CD8-positive, alpha-beta memory T cell (primary cell): ENCODE results near the gene MGMT. TPM values are rescaled to one million over a fixed set of nuclear protein-coding genes. Genes with fewer than 3 reads are reported as not detected.

Source experiments
- CTCF ChIA-PET: fragments of 350-600 bp; sonication (Branson Sonifier 250); formaldehyde crosslinking; loops from one replicate; lab custom pipeline; 2021; ENCODE audit warnings: antibody characterized with exemption; lab: Charles Lee
- POLR2A ChIA-PET: fragments of 350-600 bp; sonication (Branson Sonifier 250); formaldehyde crosslinking; loops from one replicate; lab custom pipeline; 2021; ENCODE audit warnings: antibody characterized with exemption; lab: Charles Lee
- DNase-seq, 5 donors: peaks; one replicate each; pipeline versions ENCODE4 v3.0.0 to v3.0.0-alpha.2; 2020 to 2022; ENCODE audit warnings: mixed read lengths in 1 of 5
- H3K27ac ChIP-seq: one replicate; pipeline ENCODE4 v1.7.0; 2013; ENCODE audit warnings: low read depth, mild to moderate bottlenecking, low read length, moderate library complexity
- H3K27me3 ChIP-seq: 2 replicates; pipeline ENCODE4 v1.7.0; 2013; ENCODE audit warnings: low read length, mild to moderate bottlenecking; ENCODE audit not compliant: insufficient read depth, poor library complexity, severe bottlenecking
- H3K36me3 ChIP-seq: 2 replicates; pipeline ENCODE4 v1.7.0; 2013; ENCODE audit warnings: mild to moderate bottlenecking, low read length, moderate library complexity; ENCODE audit not compliant: insufficient read depth
- H3K4me1 ChIP-seq: 2 replicates; pipeline ENCODE4 v1.7.0; 2013; ENCODE audit warnings: mild to moderate bottlenecking, low read length, moderate library complexity; ENCODE audit not compliant: insufficient read depth
- H3K4me3 ChIP-seq: 2 replicates; pipeline ENCODE4 v1.7.0; 2013; ENCODE audit warnings: mild to moderate bottlenecking, low read length
- H3K9me3 ChIP-seq: 2 replicates; pipeline ENCODE4 v1.7.0; 2013; ENCODE audit warnings: mild to moderate bottlenecking, low read length
- H3K27ac Mint-ChIP-seq, 8 donors: one replicate each; pipeline ENCODE4 v1.8.0; 2020 to 2021; ENCODE audit warnings: mixed read lengths in 8 of 8, mild to moderate bottlenecking in 6 of 8, inconsistent platforms in 3 of 8, moderate library complexity in 3 of 8
- H3K27me3 Mint-ChIP-seq, 2 donors: one replicate each; pipeline ENCODE4 v1.8.0; 2020 to 2021; ENCODE audit warnings: mixed read lengths in 2 of 2, mild to moderate bottlenecking in 1 of 2, moderate library complexity in 1 of 2
- H3K36me3 Mint-ChIP-seq, 3 donors: one replicate each; pipeline ENCODE4 v1.8.0; 2020 to 2021; ENCODE audit warnings: mixed read lengths in 3 of 3, inconsistent platforms in 1 of 3, mild to moderate bottlenecking in 1 of 3
- H3K4me1 Mint-ChIP-seq, 3 donors: one replicate each; pipeline ENCODE4 v1.8.0; 2020 to 2021; ENCODE audit warnings: mixed read lengths in 3 of 3, inconsistent platforms in 1 of 3, mild to moderate bottlenecking in 1 of 3
- H3K4me3 Mint-ChIP-seq, 7 donors: one replicate each; pipeline ENCODE4 v1.8.0; 2020 to 2021; ENCODE audit warnings: mixed read lengths in 7 of 7, mild to moderate bottlenecking in 6 of 7, moderate library complexity in 4 of 7, inconsistent platforms in 2 of 7
- H3K9me3 Mint-ChIP-seq, 5 donors: one replicate each; pipeline ENCODE4 v1.8.0; 2020 to 2022; ENCODE audit warnings: mixed read lengths in 5 of 5, mild to moderate bottlenecking in 3 of 5, moderate library complexity in 2 of 5, inconsistent platforms in 1 of 5
- polyA plus RNA-seq: library from polyadenylated mRNA; unstranded; fragments of 300-500 nt; fragmentation: Illumina TruSeq; gene quantifications from one replicate; pipeline ENCODE4 v1.2.3, GENCODE V29; 2021
- total RNA-seq, 2 experiments: library from RNA; stranded (reverse); gene quantifications; one replicate each; pipeline ENCODE4 v1.2.3, GENCODE V29; 2021

Gene MGMT
- total and polyA plus RNA-seq, 3 experiments from 2014 or later, result 19.7 to 31.7 (median 22.4) TPM

- CTCF ChIA-PET, result no interaction called here
- Mint-ChIP-seq H3K4me1 (peaks cover 0 to 5% (median 3%) of the 10 kb centered on the region in 3 donors), H3K27ac (no peak overlapping the region), H3K27me3 (no peaks in the 10 kb centered on the region), H3K36me3 (peaks cover 13 to 80% (median 46%) of the 10 kb centered on the region in 3 donors), H3K9me3 (peaks cover 0 to 84% (median 0%) of the 10 kb centered on the region in 5 donors), H3K4me3 (no peak overlapping the region)
- no peaks in the 10 kb centered on the region for H3K36me3 ChIP-seq
- POLR2A ChIA-PET, result no interaction called here
- H3K9me3 ChIP-seq, result no peaks in the 10 kb centered on the region
- no peaks in the 10 kb centered on the region for H3K27me3 ChIP-seq
- DNase-seq, result no peak
- H3K27ac ChIP-seq, result no peak overlapping the region
- H3K4me1 ChIP-seq, result no peaks in the 10 kb centered on the region
- no peak overlapping the region for H3K4me3 ChIP-seq
Observed at GRCh38 chr10:129553928-129554327, 86.9 kb downstream of the MGMT start.

GRCh38 chr10:129556316-129556715, 89.3 kb downstream of the MGMT start:
- CTCF ChIA-PET, result no interaction called here
- peaks cover 11 to 73% (median 41%) of the 10 kb centered on the region in 3 donors for H3K36me3 Mint-ChIP-seq
- no peak overlapping the region for H3K27ac ChIP-seq
- H3K4me1 Mint-ChIP-seq, result peaks cover 0 to 6% (median 4%) of the 10 kb centered on the region in 3 donors
- no peaks in the 10 kb centered on the region for H3K4me1 ChIP-seq
- POLR2A ChIA-PET, result no interaction called here
- H3K9me3 ChIP-seq, result no peaks in the 10 kb centered on the region
- H3K9me3 Mint-ChIP-seq, result peaks cover 0 to 83% (median 0%) of the 10 kb centered on the region in 5 donors
- no peak overlapping the region for H3K27ac Mint-ChIP-seq
- H3K27me3 ChIP-seq, result no peaks in the 10 kb centered on the region
- no peaks in the 10 kb centered on the region for H3K36me3 ChIP-seq
- no peaks in the 10 kb centered on the region for H3K27me3 Mint-ChIP-seq
- DNase-seq, result no peak
- no peak overlapping the region for H3K4me3 Mint-ChIP-seq
- no peak overlapping the region for H3K4me3 ChIP-seq

GRCh38 chr10:129560361-129560760, 93.3 kb downstream of the MGMT start:
- no peaks in the 10 kb centered on the region for H3K36me3 ChIP-seq
- Mint-ChIP-seq H3K9me3 (peaks cover 0 to 75% (median 0%) of the 10 kb centered on the region in 5 donors), H3K27me3 (no peaks in the 10 kb centered on the region), H3K36me3 (peaks cover 5 to 67% (median 25%) of the 10 kb centered on the region in 3 donors), H3K27ac (no peak overlapping the region), H3K4me3 (no peak overlapping the region), H3K4me1 (peaks cover 3 to 10% (median 10%) of the 10 kb centered on the region in 3 donors)
- H3K4me1 ChIP-seq, result no peaks in the 10 kb centered on the region
- H3K4me3 ChIP-seq, result no peak overlapping the region
- POLR2A ChIA-PET, result no interaction called here
- no peak overlapping the region for H3K27ac ChIP-seq
- no peak for DNase-seq
- H3K9me3 ChIP-seq, result no peaks in the 10 kb centered on the region
- CTCF ChIA-PET, result no interaction called here
- no peaks in the 10 kb centered on the region for H3K27me3 ChIP-seq

DNA sequence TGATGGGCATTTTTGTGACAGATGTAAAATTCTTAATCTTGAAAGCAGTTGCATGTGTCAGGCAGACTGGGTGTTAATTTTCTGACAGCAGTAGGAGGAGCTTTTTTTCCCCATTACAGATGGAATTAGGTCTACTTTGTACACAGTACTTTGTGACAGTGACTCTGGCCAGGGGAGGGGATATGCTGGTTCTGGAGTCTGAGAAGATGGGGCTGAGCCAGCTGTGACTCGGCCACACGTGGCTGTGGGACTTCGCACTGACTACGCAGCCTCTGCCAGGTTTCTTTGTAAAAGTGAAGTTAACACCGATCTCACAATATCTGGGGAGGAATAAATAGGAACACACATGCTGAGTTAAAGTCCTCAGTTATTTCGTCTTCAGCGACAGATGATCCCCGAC, 95.4 kb downstream of the MGMT start:
- no peaks in the 10 kb centered on the region for H3K4me1 ChIP-seq
- POLR2A ChIA-PET, result no interaction called here
- no peak for DNase-seq
- H3K36me3 ChIP-seq, result no peaks in the 10 kb centered on the region
- peaks cover 0 to 73% (median 0%) of the 10 kb centered on the region in 5 donors for H3K9me3 Mint-ChIP-seq
- CTCF ChIA-PET, result no interaction called here
- no peak overlapping the region for H3K27ac ChIP-seq
- peaks cover 5 to 68% (median 26%) of the 10 kb centered on the region in 3 donors for H3K36me3 Mint-ChIP-seq
- H3K4me3 Mint-ChIP-seq, result no peak overlapping the region
- H3K27ac Mint-ChIP-seq, result no peak overlapping the region
- H3K27me3 ChIP-seq, result no peaks in the 10 kb centered on the region
- H3K27me3 Mint-ChIP-seq, result no peaks in the 10 kb centered on the region
- no peak overlapping the region for H3K4me3 ChIP-seq
- no peaks in the 10 kb centered on the region for H3K9me3 ChIP-seq
- H3K4me1 Mint-ChIP-seq, result peaks cover 3 to 13% (median 7%) of the 10 kb centered on the region in 3 donors

DNA sequence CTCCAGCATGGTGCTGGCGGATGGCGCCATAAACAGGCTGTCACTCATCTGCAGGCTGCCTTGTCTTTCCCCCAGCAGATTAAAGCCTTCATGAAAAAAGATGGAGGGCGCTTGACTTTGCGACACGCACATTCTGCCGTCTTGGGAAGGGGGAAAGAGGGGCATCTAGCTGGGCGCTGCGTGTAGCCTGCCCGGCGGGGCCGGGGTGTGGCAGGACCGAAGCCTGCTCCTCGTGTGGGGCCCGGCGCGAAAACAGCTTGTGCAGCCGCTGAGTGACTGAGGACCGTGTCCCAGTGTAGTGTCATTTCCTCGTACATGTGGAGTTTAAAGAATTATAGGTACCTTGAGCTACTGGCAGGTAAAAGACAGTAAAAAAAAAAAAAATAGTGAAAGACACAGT, 97.9 kb downstream of the MGMT start:
- H3K27me3 ChIP-seq, result no peaks in the 10 kb centered on the region
- H3K9me3 ChIP-seq, result no peaks in the 10 kb centered on the region
- ChIA-PET POLR2A (no interaction called here), CTCF (no interaction called here)
- Mint-ChIP-seq H3K4me3 (no peak overlapping the region), H3K27ac (no peak overlapping the region), H3K9me3 (peaks cover 0 to 64% (median 0%) of the 10 kb centered on the region in 5 donors), H3K27me3 (peaks cover 0 to 2% of the 10 kb centered on the region in 2 donors), H3K4me1 (peaks cover 3 to 13% (median 11%) of the 10 kb centered on the region in 3 donors), H3K36me3 (peaks cover 7 to 63% (median 30%) of the 10 kb centered on the region in 3 donors)
- H3K4me3 ChIP-seq, result no peak overlapping the region
- no peak overlapping the region for H3K27ac ChIP-seq
- no peaks in the 10 kb centered on the region for H3K36me3 ChIP-seq
- DNase-seq, result no peak
- H3K4me1 ChIP-seq, result no peaks in the 10 kb centered on the region

DNA sequence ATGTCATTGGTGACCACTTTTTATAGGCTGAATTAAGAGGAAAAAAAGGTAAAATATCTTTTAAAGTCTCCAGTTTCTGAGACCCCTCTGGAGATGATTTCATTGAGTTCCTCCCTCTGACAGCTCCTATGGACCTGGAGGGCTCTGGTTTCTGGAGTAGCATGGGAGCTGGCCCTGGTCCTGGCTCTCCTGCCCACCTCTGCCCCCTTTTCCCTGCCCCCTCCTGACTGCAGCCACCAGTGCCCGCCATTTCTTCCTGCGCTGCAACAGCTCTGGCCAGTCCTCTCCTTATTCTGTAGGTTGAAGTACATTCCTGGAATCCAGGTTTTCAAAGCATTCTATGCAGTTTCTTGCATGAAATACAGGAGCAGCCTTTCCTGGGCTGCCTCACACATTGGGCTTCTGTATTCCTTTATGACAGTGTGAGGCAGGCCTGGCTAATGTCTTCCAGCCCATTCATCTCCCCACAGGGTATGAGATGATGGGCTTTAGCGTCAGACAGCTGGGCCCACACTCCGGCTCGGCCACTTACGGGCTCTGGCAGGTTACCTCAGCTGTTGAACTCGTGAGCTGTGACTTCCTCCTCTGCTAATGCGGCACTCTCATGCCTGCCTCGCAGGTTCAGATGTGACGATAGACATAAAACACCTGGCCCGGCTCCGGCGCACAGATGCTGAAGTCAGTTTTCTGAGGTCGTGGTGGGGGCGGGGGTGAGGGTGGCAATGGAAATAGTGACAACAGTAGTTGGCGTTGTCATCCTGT, 101.7 kb downstream of the MGMT start:
- CTCF ChIA-PET, result no interaction called here
- H3K9me3 Mint-ChIP-seq, result peaks cover 0 to 69% (median 1%) of the 10 kb centered on the region in 5 donors
- DNase-seq, result no peak
- no peaks in the 10 kb centered on the region for H3K36me3 ChIP-seq
- POLR2A ChIA-PET, result no interaction called here
- H3K27ac Mint-ChIP-seq, result no peak overlapping the region
- no peaks in the 10 kb centered on the region for H3K9me3 ChIP-seq
- peaks cover 1 to 7% (median 4%) of the 10 kb centered on the region in 3 donors for H3K4me1 Mint-ChIP-seq
- no peak overlapping the region for H3K4me3 Mint-ChIP-seq
- H3K36me3 Mint-ChIP-seq, result peaks cover 8 to 64% (median 27%) of the 10 kb centered on the region in 3 donors
- no peaks in the 10 kb centered on the region for H3K27me3 ChIP-seq
- H3K27me3 Mint-ChIP-seq, result peaks cover 0 to 3% of the 10 kb centered on the region in 2 donors
- no peak overlapping the region for H3K4me3 ChIP-seq
- no peaks in the 10 kb centered on the region for H3K4me1 ChIP-seq
- H3K27ac ChIP-seq, result no peak overlapping the region

GRCh38 chr10:129570185-129570584, 103.1 kb downstream of the MGMT start:
- peaks cover 1 to 5% (median 4%) of the 10 kb centered on the region in 3 donors for H3K4me1 Mint-ChIP-seq
- CTCF ChIA-PET, result no interaction called here

DNA sequence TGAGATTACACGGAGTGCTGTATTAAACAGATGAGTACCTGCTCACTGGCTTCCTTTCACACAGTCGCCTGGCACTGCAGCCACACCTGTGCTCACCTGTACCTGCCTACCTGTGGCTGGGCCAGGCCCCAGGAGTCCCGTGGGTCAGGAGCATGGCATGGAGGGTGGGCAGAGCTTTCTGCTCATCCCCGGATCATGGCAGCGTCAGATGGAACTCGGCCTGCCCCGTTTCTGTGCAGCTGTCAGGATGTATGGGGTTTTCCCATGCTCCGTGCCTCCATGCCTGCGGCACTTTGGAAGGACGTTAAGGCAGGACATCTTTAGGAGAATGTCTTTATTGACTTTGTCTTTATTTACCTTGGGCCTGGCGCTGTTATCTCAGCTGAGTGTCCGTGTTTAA, 112.2 kb downstream of the MGMT start:
- POLR2A ChIA-PET, result no interaction called here
- Histone ChIP-seq H3K9me3 (no peaks in the 10 kb centered on the region), H3K4me1 (no peaks in the 10 kb centered on the region), H3K27me3 (no peaks in the 10 kb centered on the region), H3K4me3 (no peak overlapping the region), H3K36me3 (no peaks in the 10 kb centered on the region), H3K27ac (no peak overlapping the region)
- Mint-ChIP-seq H3K9me3 (peaks cover 2 to 54% (median 17%) of the 10 kb centered on the region in 5 donors), H3K4me3 (no peak overlapping the region), H3K36me3 (peaks cover 4 to 37% (median 12%) of the 10 kb centered on the region in 3 donors), H3K27ac (no peak overlapping the region), H3K27me3 (no peaks in the 10 kb centered on the region), H3K4me1 (peaks cover 0 to 5% (median 0%) of the 10 kb centered on the region in 3 donors)
- CTCF ChIA-PET, result no interaction called here
- no peak for DNase-seq

More at GRCh38 chr10:129570185-129570584, 103.1 kb downstream of the MGMT start:
- H3K4me1 ChIP-seq, result no peaks in the 10 kb centered on the region
- Mint-ChIP-seq H3K27me3 (peaks cover 0 to 3% of the 10 kb centered on the region in 2 donors), H3K27ac (no peak overlapping the region), H3K4me3 (no peak overlapping the region), H3K9me3 (peaks cover 0 to 72% (median 5%) of the 10 kb centered on the region in 5 donors), H3K36me3 (peaks cover 8 to 66% (median 26%) of the 10 kb centered on the region in 3 donors)
- POLR2A ChIA-PET, result no interaction called here
- H3K9me3 ChIP-seq, result no peaks in the 10 kb centered on the region
- H3K27ac ChIP-seq, result no peak overlapping the region
- H3K36me3 ChIP-seq, result no peaks in the 10 kb centered on the region
- H3K27me3 ChIP-seq, result no peaks in the 10 kb centered on the region
- DNase-seq, result no peak
- no peak overlapping the region for H3K4me3 ChIP-seq
